HepG2 (cell line): ENCODE results near the gene C14orf93. TPM values are rescaled to one million over a fixed set of nuclear protein-coding genes. Genes with fewer than 3 reads are reported as not detected.

Experiments
- ATAC-seq: fragments of 200-7000 bp; cut with Tn5 transposase; 3 replicates; pipeline ENCODE4 v1.9.1; 2020; ENCODE audit warnings: mild to moderate bottlenecking, moderate library complexity
- BruUV-seq: library from RNA; stranded (reverse); fragments of 400-500 nt; replicated peaks from 2 replicates; lab custom pipeline; 2021; lab: Mats Ljungman, UMichigan
- CTCF ChIA-PET: fragments of 300-600 bp; formaldehyde crosslinking; extraction: SDS; loops from one replicate; lab custom pipeline; 2021; ENCODE audit warnings: low total read pairs, inconsistent platforms, low intra/inter-chr PET ratio; lab: Yijun Ruan, JAX
- POLR2A ChIA-PET: fragments of 350-600 bp; sonication (Branson Sonifier 250); formaldehyde crosslinking; loops from one replicate; lab custom pipeline; 2020; ENCODE audit warnings: antibody characterized with exemption, inconsistent platforms; lab: Yijun Ruan, JAX
- DNase-seq: peaks from one replicate; pipeline ENCODE4 v3.0.0-alpha.2; 2015; ENCODE audit warnings: low spot score
- FAIRE-seq: peaks from 3 replicates; lab custom pipeline; 2011; peaks lifted over from hg19 to GRCh38; lab: Jason Lieb, UNC
- H2AFZ ChIP-seq: one replicate; pipeline ENCODE4 v1.6.1; 2011; ENCODE audit warnings: low read length, inconsistent platforms
- H3K27ac ChIP-seq: fragments of 300-600 bp; 3 replicates; pipeline ENCODE4 v1.8.0; 2011; ENCODE audit warnings: mixed run types, mild to moderate bottlenecking, mixed read lengths, low read length, inconsistent platforms; ENCODE audit not compliant: insufficient read depth; ENCODE audit errors: extremely low read length
- H3K27me3 ChIP-seq, 2 experiments: fragments of 200-600 bp in 1 of 2; 2 replicates in 1 of 2; 3 replicates in 1 of 2; pipeline versions ENCODE4 v1.6.0 to v1.8.0; 2011; ENCODE audit warnings: low read length in 2 of 2, mild to moderate bottlenecking in 2 of 2, moderate library complexity in 2 of 2, inconsistent platforms in 1 of 2; ENCODE audit not compliant: insufficient read depth in 2 of 2, control insufficient read depth in 1 of 2
- H3K36me3 ChIP-seq, 2 experiments: fragments of 200-600 bp in 1 of 2; replicated peaks in 1 of 2; 2 replicates in 1 of 2; 3 replicates in 1 of 2; pipeline versions ENCODE4 v1.5.1 to v1.8.0; 2011; ENCODE audit warnings: low read length in 2 of 2, inconsistent platforms in 1 of 2; ENCODE audit not compliant: insufficient read depth in 2 of 2, control insufficient read depth in 1 of 2
- H3K4me1 ChIP-seq: 2 replicates; pipeline ENCODE4 v1.5.1; 2012; ENCODE audit warnings: low read length, inconsistent platforms; ENCODE audit not compliant: insufficient read depth
- H3K4me2 ChIP-seq: 2 replicates; pipeline ENCODE4 v1.6.0; 2011; ENCODE audit warnings: low read depth, low read length, inconsistent platforms
- H3K4me3 ChIP-seq, 3 experiments: fragments of 200-600 bp in 1 of 3; sonication (generic), shearing (Covaris generic) in 1 of 3; replicated peaks in 1 of 3; 2 replicates each; pipeline ENCODE4 v1.5.1; 2011 to 2016; ENCODE audit warnings: low read length in 3 of 3, inconsistent platforms in 2 of 3, low read depth in 2 of 3, mild to moderate bottlenecking in 2 of 3, control low read depth in 1 of 3, mixed read lengths in 1 of 3; ENCODE audit not compliant: insufficient read depth in 1 of 3
- H3K79me2 ChIP-seq: one replicate; pipeline ENCODE4 v1.6.1; 2011; ENCODE audit warnings: low read length, inconsistent platforms; ENCODE audit not compliant: insufficient read depth
- H3K9ac ChIP-seq: 2 replicates; pipeline ENCODE4 v1.6.0; 2011; ENCODE audit warnings: mild to moderate bottlenecking, low read depth, low read length, inconsistent platforms; ENCODE audit not compliant: insufficient read depth
- H3K9me3 ChIP-seq: 2 replicates; pipeline ENCODE4 v1.5.1; 2012; ENCODE audit warnings: mild to moderate bottlenecking, low read length
- H4K20me1 ChIP-seq: 2 replicates; pipeline ENCODE4 v1.6.0; 2011; ENCODE audit warnings: inconsistent platforms, mild to moderate bottlenecking, low read length, moderate library complexity; ENCODE audit not compliant: insufficient read depth
- FOXJ3 ChIP-seq: sonication (generic); formaldehyde crosslinking; IDR thresholded peaks from 2 replicates; pipeline ENCODE4 v1.4.0; 2020; ENCODE audit warnings: missing genetic modification reagents, mild to moderate bottlenecking, borderline replicate concordance
- HNRNPLL ChIP-seq: fragments of 200-400 bp; formaldehyde crosslinking; IDR thresholded peaks from 2 replicates; pipeline ENCODE4 v1.6.1; 2017; ENCODE audit warnings: mild to moderate bottlenecking, low read depth, low read length; ENCODE audit not compliant: poor library complexity, severe bottlenecking
- MYNN ChIP-seq: sonication (generic); formaldehyde crosslinking; IDR thresholded peaks from 2 replicates; pipeline ENCODE4 v1.4.0; 2020; ENCODE audit warnings: mild to moderate bottlenecking, low read depth, missing genetic modification reagents
- NCOA5 ChIP-seq: sonication (generic); formaldehyde crosslinking; IDR thresholded peaks from 2 replicates; pipeline ENCODE4 v1.4.0; 2020; ENCODE audit warnings: missing genetic modification reagents
- NFYC ChIP-seq: IDR thresholded peaks from 2 replicates; pipeline ENCODE4 v1.6.1; 2016; ENCODE audit warnings: missing genetic modification reagents, missing compliant biosample characterization
- RBAK ChIP-seq: sonication (generic); formaldehyde crosslinking; IDR thresholded peaks from 2 replicates; pipeline ENCODE4 v1.5.1; 2020; ENCODE audit warnings: mild to moderate bottlenecking, missing genetic modification reagents
- SALL2 ChIP-seq: sonication (generic); formaldehyde crosslinking; IDR thresholded peaks from 2 replicates; pipeline ENCODE4 v1.8.1; 2023; ENCODE audit warnings: mild to moderate bottlenecking, missing genetic modification reagents, inconsistent platforms
- ZBTB49 ChIP-seq: sonication (generic); formaldehyde crosslinking; IDR thresholded peaks from 2 replicates; pipeline ENCODE4 v1.4.0; 2020; ENCODE audit warnings: missing genetic modification reagents, borderline replicate concordance
- ZC3H13 ChIP-seq: sonication (generic); formaldehyde crosslinking; IDR thresholded peaks from 2 replicates; pipeline ENCODE4 v1.8.1; 2023; ENCODE audit warnings: mild to moderate bottlenecking, missing genetic modification reagents, moderate library complexity
- ZFP36L2 ChIP-seq: sonication (generic); formaldehyde crosslinking; IDR thresholded peaks from 2 replicates; pipeline ENCODE4 v1.4.0; 2020; ENCODE audit warnings: missing genetic modification reagents
- ZNF282 ChIP-seq: fragments of 450-650 bp; IDR thresholded peaks from 2 replicates; pipeline ENCODE4 v1.6.1; 2018; ENCODE audit not compliant: partially characterized antibody
- ZNF577 ChIP-seq: sonication (generic); formaldehyde crosslinking; IDR thresholded peaks from 2 replicates; pipeline ENCODE4 v1.4.0; 2020; ENCODE audit warnings: mild to moderate bottlenecking, low read depth, missing genetic modification reagents, borderline replicate concordance
- WGBS: methylation state at CpG from one replicate; pipeline ENCODE4 v1.1.6; 2017; ENCODE audit warnings: low lambda C conversion rate; 5-methylcytosine and 5-hydroxymethylcytosine counted together
- in situ Hi-C: cut with HindIII; loops from 2 replicates; pipeline ENCODE4 v1.10.0; 2017; ENCODE audit warnings: low pct_unique_long_range_greater_than_20kb; ENCODE audit not compliant: extremely low pct_ligation_motif_present
- intact Hi-C: fragments of 100-400 bp; cut with micrococcal nuclease; formaldehyde crosslinking; loops from one replicate; pipeline ENCODE4 v1.10.0; 2022; ENCODE audit not compliant: unreplicated experiment
- polyA plus RNA-seq, 8 experiments: library from polyadenylated mRNA; depleted of rRNA in 3 of 8; stranded (reverse) in 7 of 8; unstranded in 1 of 8; fragments of >200 nt; fragmentation: Illumina TruSeq in 4 of 8; extraction: Trizol in 4 of 8; gene quantifications; 2 replicates each; pipeline versions ENCODE4 v1.2.1 to v1.2.3, GENCODE V29; 2011 to 2016; ENCODE audit warnings: low read depth in 4 of 8, missing spikeins in 1 of 8, mixed read lengths in 1 of 8; ENCODE audit not compliant: insufficient read depth in 1 of 8
- total RNA-seq, 5 experiments: library from RNA; depleted of rRNA; stranded (reverse); fragments of >200 nt; fragmentation: Illumina TruSeq; extraction: Trizol; gene quantifications; 2 replicates each; pipeline ENCODE4 v1.2.3, GENCODE V29; 2016; ENCODE audit warnings: low read depth in 1 of 5
- TF ChIP-seq, protein P1 (sequence below): sonication (generic); formaldehyde crosslinking; IDR thresholded peaks from 2 replicates; pipeline ENCODE4 v1.4.0; 2020; ENCODE audit warnings: mild to moderate bottlenecking, missing genetic modification reagents
- TF ChIP-seq, protein P2 (sequence below): sonication (generic); formaldehyde crosslinking; conservative IDR thresholded peaks from 2 replicates; pipeline ENCODE4 v1.8.0; 2022; ENCODE audit warnings: low read depth, missing genetic modification reagents
- TF ChIP-seq, protein P3 (sequence below): sonication (generic); formaldehyde crosslinking; IDR thresholded peaks from 2 replicates; pipeline ENCODE4 v1.5.0; 2020; ENCODE audit warnings: missing genetic modification reagents

The C14orf93 gene
- total and polyA plus RNA-seq, 2 of the 13 experiments (the other 11 are each of a cell fraction or from before 2014, with no cell fraction given): 11.4 to 22.5 TPM

DNA sequence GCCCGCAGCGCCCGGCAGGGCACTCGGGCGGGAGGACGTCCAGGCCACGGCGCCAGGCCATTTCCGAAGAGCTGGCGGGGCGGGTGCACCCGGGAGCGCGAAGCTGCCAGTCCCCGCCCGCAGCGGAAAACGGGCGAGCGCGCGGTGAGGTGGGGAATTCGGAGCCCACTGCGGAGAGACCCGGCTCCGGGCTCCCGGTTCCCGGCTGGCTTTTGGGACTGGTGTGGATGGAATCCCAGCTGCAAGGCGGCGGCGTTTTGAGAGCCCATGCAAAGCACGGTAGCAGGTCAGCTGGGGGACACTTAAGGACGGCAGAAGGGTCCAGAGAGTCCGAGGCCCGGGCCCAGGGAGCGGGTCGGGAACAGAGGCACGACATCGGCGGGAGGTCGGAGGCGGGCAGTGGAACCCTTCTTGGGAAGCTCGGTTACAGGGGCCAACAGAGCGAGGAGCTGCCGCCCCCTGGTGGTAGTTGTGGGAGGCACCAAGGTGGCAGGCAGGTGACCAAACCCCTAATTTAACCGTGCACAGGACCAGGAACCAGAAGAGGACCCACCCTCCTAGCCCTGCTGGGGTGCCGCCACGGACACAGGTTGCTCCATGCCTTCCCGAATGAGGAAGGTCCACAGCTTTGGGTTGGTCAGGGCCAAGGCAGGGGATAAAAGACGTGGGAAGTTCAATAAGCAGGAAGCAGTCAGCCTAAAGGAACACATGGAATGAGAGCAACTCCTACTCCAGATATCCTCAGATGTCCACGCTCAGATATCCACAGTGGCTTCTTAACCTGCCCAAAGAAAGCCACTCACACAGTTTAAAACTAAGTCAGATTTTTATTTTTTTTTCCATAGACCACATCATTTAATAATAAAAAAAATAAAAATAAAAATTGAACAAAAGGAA is 48.1 kb upstream of the C14orf93 start:
- Histone ChIP-seq H3K36me3 (peaks cover 33 to 36% of the 10 kb centered on the region in 2 experiments), H3K4me2 (peak overlapping the region; percentile 98), H3K27ac (no peak overlapping the region), H2AFZ (no peak overlapping the region), H3K9ac (peak overlapping the region; percentile 40; the same call in 1 of the 2 replicates), H3K9me3 (no peaks in the 10 kb centered on the region), H3K4me3 (peak overlapping the region; percentile 55 to 88 (median 64)), H3K79me2 (no peaks in the 10 kb centered on the region), H3K27me3 (peaks cover 0 to 6% of the 10 kb centered on the region in 2 experiments; a peak in 1 of 5 replicates), H4K20me1 (peaks cover 13% of the 10 kb centered on the region; the same call in 1 of the 2 replicates), H3K4me1 (peaks cover 29% of the 10 kb centered on the region)
- ATAC-seq: peak; percentile 71
- BruUV-seq: no TSS peak
- intact Hi-C loops: loop anchor here (1.0 kb wide), 5 partner anchors 51 to 501 kb away; no protein-coding TSS in a partner anchor
- ChIA-PET POLR2A (interaction anchor here (0.6 to 7.4 kb wide), 29 partner anchors 11 to 263 kb away, joined by 3 to 72 read pairs (median 5); partner anchors contain the start of genes ACIN1, AJUBA, BCL2L2 and C14orf119), CTCF (interaction anchor here (0.9 to 8.5 kb wide), 15 partner anchors 11 to 501 kb away, joined by 3 to 173 read pairs (median 4); partner anchors contain the start of gene AJUBA)
- FAIRE-seq: peak; percentile 87
- DNase-seq: peak; percentile 92
- in situ Hi-C loops: no loop called here
- WGBS: 4% methylated on average over 47 of the region's 51 CpGs
- TF ChIP-seq MYNN (CRISPR knock-in tag) (peak; percentile 92; the same call in 1 of the 2 replicates), ZBTB49 (CRISPR knock-in tag) (no peak), RBAK (CRISPR knock-in tag) (peak; percentile 60; the same call in 1 of the 2 replicates), FOXJ3 (no peak; the same call in 1 of the 2 replicates), ZNF577 (CRISPR knock-in tag) (0 out of 2 replicates have a peak, but pooled peaks have one; percentile 23), NFYC (CRISPR knock-in tag) (peak; percentile 34; the same call in 1 of the 2 replicates), ZC3H13 (CRISPR knock-in tag) (peak; percentile 98), SALL2 (CRISPR knock-in tag) (peak; percentile 92), ZNF282 (no peak), NCOA5 (CRISPR knock-in tag) (no peak; the same call in 1 of the 2 replicates), ZFP36L2 (no peak), HNRNPLL (peak; percentile 67)
- TF ChIP-seq, protein P1, sequence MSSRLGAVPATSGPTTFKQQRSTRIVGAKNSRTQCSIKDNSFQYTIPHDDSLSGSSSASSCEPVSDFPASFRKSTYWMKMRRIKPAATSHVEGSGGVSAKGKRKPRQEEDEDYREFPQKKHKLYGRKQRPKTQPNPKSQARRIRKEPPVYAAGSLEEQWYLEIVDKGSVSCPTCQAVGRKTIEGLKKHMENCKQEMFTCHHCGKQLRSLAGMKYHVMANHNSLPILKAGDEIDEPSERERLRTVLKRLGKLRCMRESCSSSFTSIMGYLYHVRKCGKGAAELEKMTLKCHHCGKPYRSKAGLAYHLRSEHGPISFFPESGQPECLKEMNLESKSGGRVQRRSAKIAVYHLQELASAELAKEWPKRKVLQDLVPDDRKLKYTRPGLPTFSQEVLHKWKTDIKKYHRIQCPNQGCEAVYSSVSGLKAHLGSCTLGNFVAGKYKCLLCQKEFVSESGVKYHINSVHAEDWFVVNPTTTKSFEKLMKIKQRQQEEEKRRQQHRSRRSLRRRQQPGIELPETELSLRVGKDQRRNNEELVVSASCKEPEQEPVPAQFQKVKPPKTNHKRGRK (CRISPR knock-in tag): 0 out of 2 replicates have a peak, but pooled peaks have one; percentile 85
- TF ChIP-seq, protein P2, sequence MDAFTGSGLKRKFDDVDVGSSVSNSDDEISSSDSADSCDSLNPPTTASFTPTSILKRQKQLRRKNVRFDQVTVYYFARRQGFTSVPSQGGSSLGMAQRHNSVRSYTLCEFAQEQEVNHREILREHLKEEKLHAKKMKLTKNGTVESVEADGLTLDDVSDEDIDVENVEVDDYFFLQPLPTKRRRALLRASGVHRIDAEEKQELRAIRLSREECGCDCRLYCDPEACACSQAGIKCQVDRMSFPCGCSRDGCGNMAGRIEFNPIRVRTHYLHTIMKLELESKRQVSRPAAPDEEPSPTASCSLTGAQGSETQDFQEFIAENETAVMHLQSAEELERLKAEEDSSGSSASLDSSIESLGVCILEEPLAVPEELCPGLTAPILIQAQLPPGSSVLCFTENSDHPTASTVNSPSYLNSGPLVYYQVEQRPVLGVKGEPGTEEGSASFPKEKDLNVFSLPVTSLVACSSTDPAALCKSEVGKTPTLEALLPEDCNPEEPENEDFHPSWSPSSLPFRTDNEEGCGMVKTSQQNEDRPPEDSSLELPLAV (CRISPR knock-in tag): no peak
- TF ChIP-seq, protein P3, sequence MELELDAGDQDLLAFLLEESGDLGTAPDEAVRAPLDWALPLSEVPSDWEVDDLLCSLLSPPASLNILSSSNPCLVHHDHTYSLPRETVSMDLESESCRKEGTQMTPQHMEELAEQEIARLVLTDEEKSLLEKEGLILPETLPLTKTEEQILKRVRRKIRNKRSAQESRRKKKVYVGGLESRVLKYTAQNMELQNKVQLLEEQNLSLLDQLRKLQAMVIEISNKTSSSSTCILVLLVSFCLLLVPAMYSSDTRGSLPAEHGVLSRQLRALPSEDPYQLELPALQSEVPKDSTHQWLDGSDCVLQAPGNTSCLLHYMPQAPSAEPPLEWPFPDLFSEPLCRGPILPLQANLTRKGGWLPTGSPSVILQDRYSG: no peak
